HG03108 (cell line): ENCODE results near the gene EIF2B4.
"Not testable (repeated sequence)": the region's sequence is repeated elsewhere in the genome, so short reads cannot be mapped to it uniquely, and the experiment has no call there.

ENCODE experiments used
- ATAC-seq: cut with Tn5 transposase; IDR thresholded peaks from one replicate; pipeline ENCODE4 v1.9.1; 2021; ENCODE audit warnings: moderate library complexity; ENCODE audit not compliant: unreplicated experiment

The EIF2B4 gene

DNA sequence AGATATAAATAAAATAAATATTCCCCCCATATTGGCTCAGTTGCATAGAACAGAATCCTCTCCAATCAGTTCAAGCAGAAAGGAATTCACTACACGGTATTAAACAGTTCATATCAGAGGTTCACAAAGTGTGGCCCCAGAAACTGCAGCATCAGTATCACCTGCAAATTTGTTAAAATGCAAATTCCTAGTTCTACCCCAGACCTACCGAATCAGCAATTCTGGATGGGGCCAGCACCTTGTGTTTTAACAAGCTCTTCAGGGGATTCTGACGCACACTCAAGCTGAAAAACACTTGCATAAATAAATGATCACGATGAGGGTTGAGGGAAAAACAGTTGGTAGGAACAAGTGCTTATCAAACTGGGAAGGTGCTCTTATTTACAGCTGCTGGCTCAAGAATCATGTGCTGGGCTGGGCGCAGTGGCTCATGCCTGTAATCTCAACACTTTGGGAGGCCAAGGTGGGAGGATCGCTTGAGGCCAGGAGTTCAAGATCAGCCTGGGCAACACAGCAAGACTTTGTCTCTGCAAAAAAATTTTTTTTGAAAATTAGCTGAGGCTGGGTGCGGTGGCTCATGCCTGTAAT lies 19.9 kb downstream of the EIF2B4 start:
- no peak for ATAC-seq

DNA sequence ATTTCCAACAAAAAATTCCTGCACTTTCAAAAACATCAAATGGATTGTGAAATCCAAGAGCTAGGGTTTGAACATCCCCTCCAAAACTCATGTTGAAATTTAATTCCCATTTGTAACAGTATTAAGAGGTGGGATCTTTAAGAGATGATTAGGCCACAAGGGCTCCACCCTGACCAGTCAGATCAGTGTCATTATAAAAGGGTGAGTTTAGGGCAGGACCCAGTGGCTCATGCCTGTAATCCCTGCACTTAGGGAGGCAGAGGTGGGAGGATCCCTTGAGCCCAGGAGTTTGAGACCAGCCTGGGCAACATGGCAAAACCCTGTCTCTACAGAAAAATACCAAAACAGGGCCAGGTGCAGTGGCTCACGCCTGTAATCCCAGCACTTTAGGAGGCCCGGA lies 22.5 kb downstream of the EIF2B4 start:
- ATAC-seq, result no peak

GRCh38 chr2:27336173-27336572 lies 34.0 kb downstream of the EIF2B4 start:
- no peak for ATAC-seq

DNA sequence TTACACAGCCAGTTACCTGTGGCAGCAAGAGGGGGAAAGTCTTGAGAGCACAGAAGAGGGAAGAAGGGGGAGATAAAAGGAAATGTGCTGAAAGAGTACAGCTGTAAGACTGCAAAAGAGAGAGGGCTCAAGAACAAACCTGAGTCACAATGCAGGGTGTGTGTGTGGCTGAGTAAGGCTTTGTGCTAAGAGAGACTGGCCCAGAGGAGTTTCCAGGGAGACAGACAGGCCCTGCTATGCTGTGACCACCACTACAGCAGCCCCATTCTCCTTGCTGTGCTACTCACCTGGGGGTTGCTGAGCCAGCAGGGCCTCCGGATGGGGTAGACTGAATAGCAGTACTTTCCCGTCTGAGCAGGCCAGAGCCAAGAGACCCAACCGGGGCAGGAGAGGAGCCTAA lies 34.8 kb downstream of the EIF2B4 start:
- no peak for ATAC-seq

GRCh38 chr2:27324720-27325119 lies 45.4 kb downstream of the EIF2B4 start:
- ATAC-seq, result no peak

DNA sequence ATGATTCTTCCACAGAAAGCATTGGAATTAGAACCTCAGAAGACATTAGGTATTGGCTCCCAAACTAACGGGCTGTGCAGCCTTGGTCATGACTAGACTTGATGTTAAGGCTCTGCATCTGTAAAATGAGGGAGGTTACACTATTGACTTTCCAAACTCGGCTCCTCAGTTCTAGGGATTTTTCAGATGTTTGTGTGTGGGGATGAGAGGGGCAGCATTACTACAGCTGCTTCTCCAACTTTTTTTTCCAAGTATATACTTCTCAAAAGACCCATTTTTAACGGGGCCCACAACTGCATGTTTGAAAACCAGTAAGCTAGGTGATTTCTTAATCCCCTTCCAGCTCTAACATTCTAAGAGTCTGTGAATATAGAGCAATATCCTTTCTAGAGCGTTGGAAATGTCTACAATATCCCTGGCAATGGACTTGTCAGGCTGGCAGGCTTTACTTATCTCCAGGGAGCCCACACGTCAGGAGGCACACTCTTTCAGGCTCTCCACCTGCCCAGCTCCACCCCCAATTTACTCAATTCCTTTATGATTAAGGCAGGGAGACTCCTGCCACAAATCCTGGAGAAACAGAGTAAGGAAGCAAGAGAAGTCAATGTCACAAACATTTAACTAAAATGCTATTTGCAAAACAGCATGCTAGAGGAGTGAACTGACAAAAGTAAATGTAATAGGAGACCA lies 46.4 kb downstream of the EIF2B4 start:
- ATAC-seq, result no peak

DNA sequence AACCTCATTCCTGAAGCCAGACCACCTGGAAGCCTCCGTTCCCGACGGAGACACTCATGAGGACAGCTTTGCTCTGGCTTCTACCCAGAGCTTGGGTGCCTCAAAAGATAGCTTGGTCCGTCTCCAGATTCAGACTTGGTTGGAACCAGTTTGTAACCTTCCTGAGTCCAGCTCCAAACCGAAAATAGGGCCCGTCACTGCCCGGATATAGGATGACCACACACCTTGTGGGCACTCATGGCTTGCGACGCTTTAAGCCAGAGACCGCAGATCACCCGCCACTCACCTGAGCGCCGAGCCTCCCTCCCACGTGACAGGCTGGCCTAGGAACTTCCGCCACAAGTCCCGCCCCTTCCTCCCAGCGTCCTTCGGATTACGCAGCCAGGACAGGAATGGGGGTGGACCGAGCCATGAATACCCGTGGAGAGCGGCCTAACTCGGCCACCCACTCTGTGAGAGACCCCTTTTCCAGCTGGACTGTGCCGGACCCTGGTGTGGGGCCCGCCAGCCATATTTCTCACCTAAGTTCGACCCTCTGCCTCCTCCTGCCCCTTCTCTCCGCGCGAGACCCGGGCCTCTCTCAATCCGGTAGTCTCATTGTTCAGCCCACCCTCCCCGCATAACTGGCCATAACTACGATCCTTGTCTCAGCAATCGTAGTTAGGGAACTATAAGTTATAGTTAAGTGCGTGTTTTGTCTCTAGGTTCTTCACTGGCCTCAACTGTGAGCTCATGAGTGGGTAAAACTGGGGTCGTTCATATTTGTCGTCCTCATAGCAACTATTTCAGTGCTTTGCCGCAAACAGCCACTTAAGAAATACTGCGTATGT lies 47.2 kb downstream of the EIF2B4 start, which contains the start of gene MPV17:
Gene MPV17 (minus strand): TSS at position 332 of the 830 bp plus-strand sequence. CDS start 580 bp downstream, outside the sequence.
- ATAC-seq, result peak; percentile 93

DNA sequence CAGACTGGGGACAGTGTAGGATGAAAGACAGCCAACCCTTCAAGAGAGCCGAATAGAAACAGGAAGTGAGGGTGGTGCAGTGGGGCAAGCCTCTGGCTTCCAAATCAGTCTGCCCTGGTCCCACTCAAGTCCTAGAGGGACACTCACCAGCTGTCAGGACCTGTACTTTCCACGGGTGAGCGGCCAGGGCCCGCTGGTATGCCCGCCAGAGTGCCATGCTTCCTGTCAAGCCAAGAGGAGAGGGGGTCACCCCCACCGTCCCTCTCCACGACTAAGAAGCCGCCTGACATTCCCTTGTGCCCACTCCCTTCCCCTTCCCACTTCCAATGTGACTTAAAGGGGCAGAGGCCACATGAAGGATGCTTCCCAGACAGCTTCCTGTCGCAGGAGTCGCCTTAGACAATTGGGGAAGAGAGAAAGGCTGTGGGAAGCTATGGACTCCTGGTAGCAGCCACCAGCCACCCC lies 47.8 kb downstream of the EIF2B4 start:
- ATAC-seq, result peak; percentile 23

GRCh38 chr2:27320958-27321543 lies 49.1 kb downstream of the EIF2B4 start:
- no peak for ATAC-seq

DNA sequence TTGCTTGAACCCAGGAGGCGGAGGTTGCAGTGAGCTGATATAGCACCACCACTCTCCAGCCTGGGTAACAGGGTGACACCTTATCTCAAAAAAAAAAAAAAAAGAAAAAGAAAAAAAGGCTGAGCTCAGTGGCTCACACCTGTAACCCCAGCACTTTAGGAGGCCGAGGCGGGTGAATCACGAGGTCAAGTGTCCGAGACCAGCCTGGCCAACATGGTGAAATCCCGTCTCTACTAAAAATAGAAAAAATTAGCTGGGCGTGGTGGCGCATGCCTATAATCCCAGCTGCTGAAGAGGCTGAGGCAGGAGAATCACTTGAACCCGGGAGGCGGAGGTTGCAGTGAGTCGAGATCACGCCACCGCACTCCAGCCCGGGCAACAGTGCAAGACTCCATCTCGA lies 50.3 kb downstream of the EIF2B4 start:
- ATAC-seq, result not testable (repeated sequence)

DNA sequence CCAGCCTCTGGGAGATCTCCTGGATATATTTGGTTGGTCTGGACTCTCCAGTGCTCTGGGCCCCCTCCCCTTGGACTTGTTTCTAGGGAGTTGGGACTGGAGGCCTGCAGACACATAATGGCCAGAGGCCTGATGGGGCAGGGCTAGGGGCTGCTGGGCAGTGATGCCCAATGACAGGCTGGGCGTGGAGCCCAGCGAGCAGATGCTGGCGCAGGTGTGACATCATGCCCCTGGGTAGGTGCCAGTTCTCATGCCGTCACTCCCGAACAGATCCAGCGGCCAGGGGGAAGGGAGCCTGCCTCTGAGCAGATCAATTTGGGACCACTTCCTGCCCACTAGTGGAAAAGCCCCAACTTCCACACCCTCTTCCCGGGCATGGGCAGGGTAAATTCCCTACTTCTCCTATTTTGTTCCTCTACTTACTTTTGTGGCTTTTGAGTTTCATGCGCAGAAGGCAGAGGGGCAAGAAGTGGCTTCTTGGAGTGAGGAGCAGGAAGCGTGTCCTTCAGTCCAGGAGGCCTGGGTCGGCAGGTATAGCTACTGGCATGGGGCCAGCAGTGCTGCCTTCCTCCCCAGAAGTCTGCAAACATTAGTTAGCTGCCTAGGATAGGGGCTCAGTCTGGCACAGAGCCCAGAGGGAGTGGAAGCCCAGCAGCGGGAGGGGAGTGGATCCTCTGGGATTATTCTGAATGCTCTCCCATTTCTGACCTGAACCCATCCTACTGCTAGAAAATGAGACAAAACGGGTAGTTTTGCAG lies 53.3 kb downstream of the EIF2B4 start:
- no peak for ATAC-seq

DNA sequence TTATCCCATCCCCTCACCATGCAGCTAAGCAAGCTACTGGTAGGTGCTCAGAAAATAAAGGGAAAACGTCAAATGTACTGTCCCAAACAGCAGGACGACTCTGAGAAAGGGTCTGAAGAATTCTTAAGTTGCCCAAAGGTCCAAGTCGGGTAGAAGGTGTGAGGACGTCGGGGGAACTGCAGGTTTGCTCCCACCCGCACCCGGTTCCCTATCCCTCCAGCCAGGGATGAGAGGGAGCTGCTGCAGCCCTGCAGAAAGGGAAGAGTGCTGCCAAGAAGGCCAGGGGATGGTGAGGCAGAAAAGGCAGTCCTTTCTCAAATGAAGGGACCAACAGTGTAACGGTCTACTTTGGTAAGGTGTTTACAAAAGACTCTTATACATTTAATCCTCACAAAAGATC lies 55.0 kb downstream of the EIF2B4 start:
- no peak for ATAC-seq

DNA sequence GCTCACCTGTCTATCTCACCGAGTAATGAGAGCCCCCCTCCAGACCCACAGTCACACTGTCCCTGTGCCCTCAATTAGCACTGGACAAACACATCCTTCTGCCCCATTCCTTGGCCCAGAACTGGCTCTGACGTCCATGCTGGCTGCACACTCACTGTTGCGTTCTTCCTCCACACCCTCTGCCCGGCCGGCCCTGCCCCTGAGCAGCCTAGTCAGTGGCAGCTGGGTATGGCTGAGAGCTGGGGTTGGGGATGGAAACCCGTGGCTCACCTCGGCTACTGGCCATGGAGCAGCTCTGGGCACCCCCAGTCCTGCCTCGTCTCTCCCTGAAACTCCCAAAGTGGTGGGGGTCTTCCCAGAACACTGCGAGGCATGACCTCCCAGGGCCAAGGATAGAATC lies 55.4 kb downstream of the EIF2B4 start:
- ATAC-seq, result no peak
